Thyroid gland (tissue), 4 donors: ENCODE measurements around the gene SPTBN1. TPM values are rescaled to one million over a fixed set of nuclear protein-coding genes. Genes with fewer than 3 reads are reported as not detected.
A peak's percentile ranks its signal among the peaks of the same experiment; 100 is the strongest.
"Not testable (repeated sequence)": the region's sequence is repeated elsewhere in the genome, so short reads cannot be mapped to it uniquely, and the experiment has no call there.

Experiments
- DNase-seq, 2 donors: peaks; one replicate each; pipeline ENCODE4 v3.0.0-alpha.2; 2019
- H3K27ac ChIP-seq, 3 donors: fragments of 200-600 bp; sonication (generic); 1 replicate in 2 of 3; 2 replicates in 1 of 3; pipeline ENCODE4 v1.5.1; 2016 to 2019; ENCODE audit warnings: mild to moderate bottlenecking in 1 of 3, moderate library complexity in 1 of 3
- H3K27me3 ChIP-seq: fragments of 200-600 bp; sonication (generic); one replicate; pipeline ENCODE4 v1.5.1; 2019
- H3K36me3 ChIP-seq, 2 donors: fragments of 200-600 bp; sonication (generic); one replicate each; pipeline ENCODE4 v1.5.1; 2016 to 2019
- H3K4me1 ChIP-seq, 2 donors: fragments of 200-600 bp; sonication (generic); one replicate each; pipeline ENCODE4 v1.5.1; 2017 to 2019
- H3K4me3 ChIP-seq, 3 donors: fragments of 200-600 bp; sonication (generic); replicated peaks in 1 of 3; 1 replicate in 2 of 3; 2 replicates in 1 of 3; pipeline ENCODE4 v1.5.1; 2016; ENCODE audit warnings: mild to moderate bottlenecking in 1 of 3
- H3K9me3 ChIP-seq: fragments of 200-600 bp; sonication (generic); one replicate; pipeline ENCODE4 v1.5.1; 2017
- CTCF ChIP-seq, 6 experiments: fragments of 200-600 bp in 3 of 6; fragments of 450-650 bp in 3 of 6; sonication (generic) in 3 of 6; IDR thresholded peaks; one replicate each; pipeline ENCODE4 v1.5.1; 2016 to 2019; ENCODE audit warnings: antibody characterized with exemption in 6 of 6, mild to moderate bottlenecking in 2 of 6, inconsistent platforms in 1 of 6, moderate library complexity in 1 of 6
- POLR2A ChIP-seq, 2 donors: fragments of 450-650 bp; IDR thresholded peaks; one replicate each; pipeline ENCODE4 v1.6.1; 2017; ENCODE audit warnings: antibody characterized with exemption in 2 of 2, mild to moderate bottlenecking in 2 of 2, moderate library complexity in 1 of 2
- WGBS, 2 donors: methylation state at CpG; one replicate each; pipeline ENCODE4 v1.1.5; 2017; 5-methylcytosine and 5-hydroxymethylcytosine counted together
- intact Hi-C: fragments of 100-400 bp; cut with DNase I; formaldehyde crosslinking; loops from one replicate; pipeline ENCODE4 v1.15.1; 2023
- total RNA-seq, 4 donors: library from RNA; depleted of rRNA; stranded (reverse); fragments of >200 nt; gene quantifications; one replicate each; pipeline ENCODE4 v1.2.3, GENCODE V29; 2016

The SPTBN1 gene
- total RNA-seq, 4 donors from 2014 or later, result 381 to 513 (median 419) TPM

GRCh38 chr2:54516842-54517241 lies 60.7 kb downstream of the SPTBN1 start:
- DNase-seq, result no peak
- no peaks in the 10 kb centered on the region for H3K9me3 ChIP-seq
- intact Hi-C loops, result no loop called here
- no peak overlapping the region for H3K27ac ChIP-seq
- WGBS, 2 donors, result 95 to 97% methylated on average over 2 of the region's 2 CpGs
- no peaks in the 10 kb centered on the region for H3K36me3 ChIP-seq
- TF ChIP-seq POLR2A (IDR thresholded peaks at IDR 0.05) (no peak), CTCF (IDR thresholded peaks at IDR 0.05) (no peak)
- H3K4me1 ChIP-seq, result peaks cover 17 to 41% of the 10 kb centered on the region in 2 donors
- H3K27me3 ChIP-seq, result no peaks in the 10 kb centered on the region
- no peak overlapping the region for H3K4me3 ChIP-seq

GRCh38 chr2:54518016-54518415 lies 61.9 kb downstream of the SPTBN1 start:
- H3K27me3 ChIP-seq, intact Hi-C loops, DNase-seq, H3K4me3 ChIP-seq, H3K9me3 ChIP-seq, H3K36me3 ChIP-seq: not testable (repeated sequence)
- peaks cover 15 to 47% of the 10 kb centered on the region in 2 donors for H3K4me1 ChIP-seq
- H3K27ac ChIP-seq, result peak overlapping the region in 2 of 3 donors; percentile 32 to 34
- 82 to 83% methylated on average over 7 of the region's 7 CpGs for WGBS, 2 donors

DNA sequence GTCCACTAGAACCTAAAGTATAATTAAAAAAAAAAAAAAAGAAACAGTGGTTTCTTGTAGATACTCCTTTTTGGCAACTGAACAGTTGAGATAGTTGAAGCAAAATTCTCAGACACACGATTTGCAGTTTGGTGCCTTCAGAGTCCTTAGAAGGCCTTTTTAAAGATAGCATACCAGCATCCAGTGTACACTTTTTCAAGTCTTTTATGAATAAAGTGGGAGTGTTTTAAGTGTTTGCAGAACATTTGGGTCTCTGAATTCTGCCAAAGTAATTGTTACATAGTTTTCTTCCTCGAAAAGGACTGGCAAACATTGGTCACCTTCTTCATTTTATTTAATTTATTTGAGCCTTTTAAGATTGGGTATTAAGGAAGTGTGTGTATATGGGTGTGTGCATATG lies 62.3 kb downstream of the SPTBN1 start:
- no peak for TF ChIP-seq POLR2A (IDR thresholded peaks at IDR 0.05)
- TF ChIP-seq CTCF (IDR thresholded peaks at IDR 0.05), result no peak
- Histone ChIP-seq H3K36me3 (no peaks in the 10 kb centered on the region), H3K9me3 (no peaks in the 10 kb centered on the region), H3K4me3 (no peak overlapping the region), H3K27me3 (no peaks in the 10 kb centered on the region), H3K27ac (peak overlapping the region in 2 of 3 donors; percentile 32 to 34), H3K4me1 (peaks cover 13 to 47% of the 10 kb centered on the region in 2 donors)
- intact Hi-C loops, result no loop called here
- no peak for DNase-seq
- 47 to 54% methylated on average over 2 of the region's 2 CpGs for WGBS, 2 donors

GRCh38 chr2:54519841-54520459 lies 63.8 kb downstream of the SPTBN1 start:
- intact Hi-C loops, result loop anchor here (10.0 kb wide), 2 partner anchors 105 to 185 kb away; no protein-coding TSS in a partner anchor
- H3K4me3 ChIP-seq, result no peak overlapping the region
- WGBS, 2 donors, result 87 to 90% methylated on average over 12 of the region's 12 CpGs
- no peaks in the 10 kb centered on the region for H3K27me3 ChIP-seq
- H3K4me1 ChIP-seq, result peaks cover 27 to 59% of the 10 kb centered on the region in 2 donors
- H3K36me3 ChIP-seq, result no peaks in the 10 kb centered on the region
- H3K9me3 ChIP-seq, result no peaks in the 10 kb centered on the region
- H3K27ac ChIP-seq, result peak overlapping the region in 1 of 3 donors; percentile 40
- DNase-seq, result no peak
- TF ChIP-seq CTCF (IDR thresholded peaks at IDR 0.05), result no peak
- TF ChIP-seq POLR2A (IDR thresholded peaks at IDR 0.05), result no peak

GRCh38 chr2:54520687-54521086 lies 64.6 kb downstream of the SPTBN1 start:
- peaks cover 33 to 64% of the 10 kb centered on the region in 2 donors for H3K4me1 ChIP-seq
- no peaks in the 10 kb centered on the region for H3K9me3 ChIP-seq
- WGBS, 2 donors, result 81 to 86% methylated on average over 3 of the region's 3 CpGs
- peak overlapping the region in 1 of 3 donors; percentile 40 for H3K27ac ChIP-seq
- TF ChIP-seq CTCF (IDR thresholded peaks at IDR 0.05) (no peak), POLR2A (IDR thresholded peaks at IDR 0.05) (no peak)
- H3K36me3 ChIP-seq, result no peaks in the 10 kb centered on the region
- intact Hi-C loops, result loop anchor here (10.0 kb wide), 2 partner anchors 104 to 184 kb away; no protein-coding TSS in a partner anchor
- no peaks in the 10 kb centered on the region for H3K27me3 ChIP-seq
- no peak for DNase-seq
- no peak overlapping the region for H3K4me3 ChIP-seq
